HG03159 (cell line): ENCODE results near the gene KAT2A.

Experiments used
- ATAC-seq: cut with Tn5 transposase; IDR thresholded peaks from one replicate; pipeline ENCODE4 v1.9.1; 2021; ENCODE audit warnings: mild to moderate bottlenecking, moderate library complexity; ENCODE audit not compliant: unreplicated experiment

Gene KAT2A

GRCh38 chr17:42096360-42097111 is 24.6 kb downstream of the KAT2A start:
- ATAC-seq = no peak

- ATAC-seq = no peak
These were observed 26.6 kb downstream of the KAT2A start for GRCh38 chr17:42094375-42095069.

- ATAC-seq = no peak
These were observed 28.2 kb downstream of the KAT2A start for GRCh38 chr17:42092939-42093338.

DNA sequence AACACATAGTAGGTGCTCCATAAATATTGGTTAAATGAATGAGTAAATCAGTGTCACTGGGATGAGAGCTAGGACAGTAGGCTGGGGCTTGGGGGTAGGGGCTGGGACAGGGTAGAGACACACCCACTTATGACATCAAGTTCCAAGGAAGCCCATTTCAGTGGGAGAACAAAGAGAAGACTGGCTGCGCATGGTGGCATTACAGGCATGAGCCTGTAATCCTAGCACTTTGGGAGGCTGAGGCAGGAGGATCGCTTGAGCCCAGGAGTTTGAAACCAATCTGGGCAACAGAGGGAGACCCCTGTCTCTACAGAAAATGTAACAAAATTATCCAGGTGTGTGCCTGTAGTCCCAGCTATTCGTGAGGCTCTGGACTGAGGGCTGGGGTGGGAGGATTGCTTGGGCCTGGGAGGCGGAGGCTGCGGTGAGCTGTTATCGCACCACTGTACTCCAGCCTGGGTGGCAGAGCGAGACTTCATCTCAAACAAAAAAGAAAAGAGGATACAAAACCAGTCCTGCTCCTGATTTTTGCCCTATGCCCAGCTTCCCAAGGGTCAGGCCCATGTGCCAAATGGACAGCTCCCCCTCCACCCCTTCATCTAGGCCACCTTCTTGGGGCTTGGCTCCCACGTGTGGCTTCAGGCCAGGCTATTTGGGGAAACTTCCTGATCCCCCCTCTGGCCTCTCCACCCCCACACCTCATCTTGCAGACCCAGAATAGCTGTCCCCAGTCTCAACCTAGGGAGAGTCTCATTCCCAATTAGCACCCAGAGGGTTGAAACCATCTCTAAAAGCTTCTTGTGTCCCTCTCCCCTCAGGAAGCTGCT is 30.0 kb downstream of the KAT2A start:
- ATAC-seq = no peak

- ATAC-seq = no peak
These were observed 32.4 kb downstream of the KAT2A start for GRCh38 chr17:42088736-42089135.

DNA sequence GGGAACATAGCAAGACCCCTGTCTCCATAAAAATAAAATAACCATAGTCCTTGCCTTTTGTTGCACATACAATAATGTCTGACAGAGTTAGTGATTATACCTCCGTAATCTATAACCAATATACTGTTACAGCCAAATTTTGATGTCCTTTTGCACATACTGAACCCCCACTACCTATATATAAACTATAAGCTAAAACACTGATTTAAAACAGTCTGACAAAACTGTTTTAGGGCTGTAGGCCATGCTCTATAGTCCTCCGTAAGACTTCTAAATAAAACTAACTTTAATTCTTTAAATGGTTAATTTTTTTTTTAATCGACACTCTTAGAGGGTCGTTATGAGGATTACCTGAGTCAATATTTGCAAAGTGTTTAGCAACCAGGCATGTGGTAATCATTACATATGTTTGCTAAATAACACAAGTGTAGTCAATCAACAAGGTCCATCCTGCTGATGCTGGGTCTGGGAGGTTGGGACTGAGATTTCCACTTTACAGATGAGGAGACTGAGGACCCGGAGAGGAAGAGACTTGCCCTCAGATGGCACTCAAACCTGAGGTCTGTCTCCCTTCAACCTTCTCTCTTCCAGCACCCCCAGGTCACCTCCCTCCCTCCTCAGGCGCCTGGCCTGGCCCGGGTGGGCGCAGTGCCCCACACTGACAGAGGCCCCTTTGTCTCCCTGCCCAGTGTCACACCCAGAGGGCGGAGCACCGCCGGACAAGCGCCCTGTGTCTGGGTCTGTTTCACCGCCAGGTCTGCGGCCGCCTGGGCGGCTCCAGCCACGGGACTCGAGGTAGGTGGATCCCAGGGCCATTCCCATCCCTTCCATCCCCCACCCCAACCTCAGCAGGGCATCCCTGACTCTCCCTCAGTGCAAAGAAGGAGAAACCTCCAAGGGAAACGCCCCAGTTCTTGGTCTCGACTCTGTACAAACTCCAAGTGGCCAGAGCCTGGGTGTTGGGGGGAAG is 33.1 kb downstream of the KAT2A start:
- ATAC-seq = no peak

GRCh38 chr17:42087042-42087701 is 34.0 kb downstream of the KAT2A start:
- ATAC-seq = no peak

GRCh38 chr17:42081516-42082129 is 39.5 kb downstream of the KAT2A start:
- no peak for ATAC-seq

- ATAC-seq = no peak
These were observed 41.6 kb downstream of the KAT2A start for GRCh38 chr17:42079541-42079940.

DNA sequence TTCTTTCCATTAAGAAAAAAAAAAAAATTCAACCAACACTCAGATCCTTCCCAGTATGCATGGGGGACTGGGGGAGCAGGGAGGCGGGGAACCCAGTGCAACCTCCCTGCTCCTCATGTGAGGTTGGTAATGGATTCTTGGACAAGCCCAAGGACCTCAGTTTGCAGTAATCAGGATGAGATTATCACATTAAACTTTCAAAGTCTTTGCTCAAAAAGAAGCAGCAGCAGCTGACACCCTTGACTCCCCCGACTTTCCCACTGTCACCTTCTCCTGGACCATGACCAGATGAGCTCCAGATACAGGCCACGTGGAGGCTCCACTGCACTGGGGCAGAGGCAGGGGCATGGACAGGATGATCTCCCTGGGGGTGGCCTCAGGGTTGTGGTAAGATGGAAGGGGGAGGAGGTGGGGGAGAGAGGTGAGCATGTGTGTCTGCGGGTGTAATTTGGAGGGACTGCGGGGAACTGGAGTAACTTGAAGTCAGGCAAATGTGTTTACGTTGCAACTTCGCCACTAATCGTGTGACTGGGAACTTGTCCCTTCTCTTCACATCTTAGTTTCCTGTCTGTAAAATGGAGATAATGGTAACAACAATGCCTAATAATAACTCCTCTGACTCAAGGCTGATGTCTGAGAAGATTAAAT is 42.6 kb downstream of the KAT2A start:
- ATAC-seq = no peak

- no peak for ATAC-seq
These were observed 43.4 kb downstream of the KAT2A start for GRCh38 chr17:42077755-42078154.

GRCh38 chr17:42076797-42077559 is 44.2 kb downstream of the KAT2A start:
- ATAC-seq = no peak

DNA sequence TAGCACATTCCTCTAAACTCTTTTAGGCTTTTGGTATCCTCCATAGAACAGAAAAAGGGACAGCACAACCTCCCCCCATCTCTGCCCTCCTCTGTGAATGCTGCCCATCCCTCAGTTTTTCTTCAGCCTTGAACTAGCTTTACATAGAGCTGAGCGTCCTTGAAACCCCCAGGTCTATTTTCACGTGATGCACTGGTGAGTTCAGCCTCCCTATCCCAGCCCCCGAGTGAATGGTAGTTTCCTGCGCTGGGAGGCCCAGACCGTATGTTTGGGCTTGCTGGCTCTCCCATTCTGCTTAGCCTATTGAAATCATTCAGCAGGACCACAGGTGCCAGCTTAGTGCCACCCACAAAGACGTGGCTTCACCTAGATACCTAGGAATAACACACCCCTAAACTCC is 45.4 kb downstream of the KAT2A start:
- no peak for ATAC-seq

DNA sequence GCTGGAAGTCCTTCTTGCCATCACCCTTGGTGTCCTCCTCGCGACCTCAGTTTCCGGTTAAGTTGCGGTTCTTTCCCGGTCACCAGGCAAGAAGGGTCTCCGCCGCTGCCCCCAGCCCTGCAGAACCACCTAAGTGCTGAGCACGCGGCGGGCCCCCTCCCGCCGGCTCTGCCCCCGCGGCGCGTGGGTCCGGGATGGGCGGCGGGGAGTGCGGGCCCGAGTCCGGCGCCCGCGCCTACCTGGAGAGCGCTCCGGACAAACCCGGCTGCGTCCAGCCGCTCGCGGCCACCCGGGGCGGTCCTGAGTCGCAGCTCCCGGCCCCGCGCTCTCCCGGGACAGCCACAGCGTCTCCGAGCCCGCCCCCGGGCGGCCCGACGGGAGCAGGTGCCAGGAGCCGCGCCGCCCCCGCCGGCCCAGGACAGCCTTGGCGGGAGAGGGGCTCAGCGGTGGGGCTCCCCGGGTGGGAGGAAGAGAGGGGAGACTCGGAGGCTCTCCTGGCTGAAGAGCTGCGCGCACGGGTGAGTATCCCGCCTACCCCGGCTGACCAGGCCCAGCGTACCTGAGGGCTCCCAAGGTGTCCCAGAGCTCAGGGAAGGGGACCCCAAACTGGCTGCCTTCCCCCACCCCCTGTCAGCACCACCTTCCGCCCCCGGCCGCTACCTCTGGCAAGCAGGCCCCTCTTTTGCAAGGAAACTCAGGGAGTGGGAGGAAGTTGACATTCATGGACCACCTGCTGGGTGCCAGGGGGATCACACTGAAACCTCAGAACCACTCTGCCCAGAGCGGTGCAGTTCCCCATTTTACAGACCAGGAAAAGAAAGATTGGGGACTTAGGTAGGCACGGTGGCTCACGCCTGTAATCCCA is 48.6 kb downstream of the KAT2A start:
- no peak for ATAC-seq

DNA sequence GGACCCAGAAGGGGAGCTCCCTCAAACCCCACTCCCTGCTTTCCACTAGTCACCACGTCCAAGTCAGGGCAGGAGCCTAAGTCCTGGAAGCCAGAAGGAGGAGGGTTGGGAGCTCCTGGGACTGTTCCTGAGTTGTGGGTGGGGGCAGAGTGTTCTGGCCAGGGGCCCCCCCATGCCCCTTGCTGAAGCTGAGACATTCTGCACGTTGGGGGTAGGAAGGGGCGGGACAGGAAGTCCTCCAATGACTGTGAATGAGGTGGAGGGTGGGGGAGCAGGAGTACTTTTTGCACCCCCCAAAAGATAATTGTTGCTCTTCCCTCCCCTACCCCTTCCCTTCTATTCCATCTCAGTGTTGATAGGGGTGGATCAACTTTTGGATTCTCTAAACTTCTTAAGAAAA is 49.4 kb downstream of the KAT2A start:
- no peak for ATAC-seq

DNA sequence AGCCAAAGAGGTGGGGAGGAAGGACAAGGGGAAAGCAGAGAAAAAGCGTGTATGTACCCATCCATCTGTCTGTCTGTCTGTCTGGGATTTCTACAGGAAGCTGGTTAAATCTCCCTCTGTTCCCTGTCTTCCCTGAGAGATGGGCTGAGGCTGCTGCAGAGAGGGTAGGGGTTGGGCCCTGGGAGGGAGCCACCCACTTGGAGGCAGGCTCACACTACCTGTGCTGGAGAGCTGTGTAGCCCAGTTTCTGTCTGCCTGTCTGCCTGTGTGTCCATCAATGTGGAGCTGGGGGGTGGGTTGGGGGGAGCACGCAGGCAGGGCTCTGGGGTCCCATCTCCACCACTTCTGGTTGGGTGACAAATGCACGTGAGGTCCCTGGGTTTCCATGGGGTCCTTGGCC is 52.2 kb downstream of the KAT2A start:
- ATAC-seq = no peak

GRCh38 chr17:42067371-42068091 is 53.6 kb downstream of the KAT2A start:
- no peak for ATAC-seq
